ENCODE measurements around the gene IKZF2.

IKZF2 gene

DNA sequence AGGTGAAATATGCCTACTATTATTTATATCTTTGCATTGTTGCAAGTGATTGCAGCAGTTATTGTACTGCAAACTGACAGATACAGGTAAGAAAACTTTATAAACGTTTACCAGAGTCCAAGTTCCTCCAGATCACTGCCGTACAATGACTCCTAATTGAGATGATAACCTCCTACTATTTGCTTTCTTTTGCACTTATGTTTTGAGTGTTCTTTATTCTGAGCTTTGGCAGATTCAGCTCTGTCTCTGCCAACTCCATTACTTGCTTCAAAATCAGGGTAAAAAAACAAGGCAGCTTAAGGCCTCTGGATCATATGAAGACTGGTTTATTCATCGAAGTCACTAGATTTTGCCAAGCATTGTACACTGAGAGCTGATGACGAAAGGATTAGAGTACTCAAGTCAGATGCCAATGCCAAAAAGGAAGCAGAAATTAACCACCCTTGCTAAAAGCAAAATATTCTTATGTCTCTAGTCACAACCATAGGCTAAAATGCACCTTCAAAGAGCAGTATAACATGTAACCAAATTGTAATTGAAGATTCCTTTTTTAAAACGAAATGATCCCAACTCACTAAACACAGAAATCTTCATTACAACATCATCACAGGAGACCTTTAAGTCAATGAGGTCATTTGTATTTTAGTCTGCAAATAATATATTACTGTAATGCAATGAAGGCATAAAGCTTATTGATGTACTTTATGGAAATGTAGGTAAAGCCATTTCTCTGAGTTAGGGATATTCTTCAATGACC, 10.5 kb upstream of the IKZF2 start:
- TF ChIP-seq, protein P1, sequence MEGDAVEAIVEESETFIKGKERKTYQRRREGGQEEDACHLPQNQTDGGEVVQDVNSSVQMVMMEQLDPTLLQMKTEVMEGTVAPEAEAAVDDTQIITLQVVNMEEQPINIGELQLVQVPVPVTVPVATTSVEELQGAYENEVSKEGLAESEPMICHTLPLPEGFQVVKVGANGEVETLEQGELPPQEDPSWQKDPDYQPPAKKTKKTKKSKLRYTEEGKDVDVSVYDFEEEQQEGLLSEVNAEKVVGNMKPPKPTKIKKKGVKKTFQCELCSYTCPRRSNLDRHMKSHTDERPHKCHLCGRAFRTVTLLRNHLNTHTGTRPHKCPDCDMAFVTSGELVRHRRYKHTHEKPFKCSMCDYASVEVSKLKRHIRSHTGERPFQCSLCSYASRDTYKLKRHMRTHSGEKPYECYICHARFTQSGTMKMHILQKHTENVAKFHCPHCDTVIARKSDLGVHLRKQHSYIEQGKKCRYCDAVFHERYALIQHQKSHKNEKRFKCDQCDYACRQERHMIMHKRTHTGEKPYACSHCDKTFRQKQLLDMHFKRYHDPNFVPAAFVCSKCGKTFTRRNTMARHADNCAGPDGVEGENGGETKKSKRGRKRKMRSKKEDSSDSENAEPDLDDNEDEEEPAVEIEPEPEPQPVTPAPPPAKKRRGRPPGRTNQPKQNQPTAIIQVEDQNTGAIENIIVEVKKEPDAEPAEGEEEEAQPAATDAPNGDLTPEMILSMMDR (IDR thresholded peaks at IDR 0.05; ENCODE audit: unreplicated experiment in 3 of 3), result no peak
- no peak overlapping the region for H3K4me3 Mint-ChIP-seq

DNA sequence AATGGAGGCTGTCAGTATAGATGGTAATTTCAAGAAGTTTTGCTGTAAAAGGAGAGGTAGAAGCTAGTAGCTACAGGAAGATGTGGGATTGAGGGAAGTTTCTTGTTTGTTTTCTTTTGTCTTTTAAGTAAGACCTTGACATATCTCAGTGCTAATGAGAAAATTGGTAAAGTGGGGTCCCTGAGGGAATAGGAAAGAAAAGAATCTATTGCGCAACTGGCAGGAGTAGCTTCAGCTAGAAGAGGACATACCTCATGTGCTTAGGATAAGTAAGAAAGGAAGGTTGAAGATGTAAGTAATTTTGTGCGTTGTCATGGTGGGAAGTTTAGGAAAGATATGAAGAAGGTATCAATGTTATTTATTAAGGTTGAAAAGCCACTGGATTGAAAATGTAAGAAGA, 8.4 kb upstream of the IKZF2 start:
- no peaks in the 10 kb centered on the region for H3K27me3 Mint-ChIP-seq (ENCODE audit: low read depth)
- H3K27ac Mint-ChIP-seq, result no peak overlapping the region
- H3K4me1 Mint-ChIP-seq, result no peaks in the 10 kb centered on the region
- TF ChIP-seq, protein P1 (IDR thresholded peaks at IDR 0.05; ENCODE audit: unreplicated experiment in 3 of 3), result no peak
- no peaks in the 10 kb centered on the region for H3K9me3 Mint-ChIP-seq
- no peaks in the 10 kb centered on the region for H3K36me3 Mint-ChIP-seq (ENCODE audit: low read depth)
- H3K4me3 Mint-ChIP-seq, result no peak overlapping the region

More for the DNA sequence above, 10.5 kb upstream of the IKZF2 start:
- Mint-ChIP-seq H3K4me1 (no peaks in the 10 kb centered on the region), H3K27ac (no peak overlapping the region), H3K36me3 (ENCODE audit: low read depth) (no peaks in the 10 kb centered on the region), H3K9me3 (no peaks in the 10 kb centered on the region), H3K27me3 (ENCODE audit: low read depth) (no peaks in the 10 kb centered on the region)

DNA sequence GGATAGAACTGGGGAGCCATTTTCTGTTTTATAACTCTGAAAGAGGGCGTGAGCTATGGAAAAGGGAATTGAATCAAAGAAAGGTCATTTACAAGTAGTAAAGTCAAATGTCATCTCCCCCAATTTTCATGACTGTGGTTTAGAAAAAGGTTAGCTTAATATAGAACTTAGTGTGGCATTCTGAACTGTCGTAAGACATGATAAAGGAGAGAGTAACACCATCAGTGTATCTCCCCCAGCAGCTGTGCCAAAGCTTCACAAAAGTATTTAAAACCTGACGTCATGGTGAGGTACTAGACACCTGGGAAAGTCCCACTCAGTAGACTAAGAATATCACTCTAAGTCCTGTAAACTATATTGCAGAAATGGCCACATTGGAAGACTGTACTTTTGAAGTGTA, 5.8 kb upstream of the IKZF2 start:
- peaks cover 4% of the 10 kb centered on the region for H3K27me3 Mint-ChIP-seq (ENCODE audit: low read depth)
- no peaks in the 10 kb centered on the region for H3K36me3 Mint-ChIP-seq (ENCODE audit: low read depth)
- peaks cover 9% of the 10 kb centered on the region for H3K4me1 Mint-ChIP-seq
- TF ChIP-seq, protein P1 (IDR thresholded peaks at IDR 0.05; ENCODE audit: unreplicated experiment in 3 of 3), result no peak
- H3K9me3 Mint-ChIP-seq, result no peaks in the 10 kb centered on the region
- H3K4me3 Mint-ChIP-seq, result no peak overlapping the region
- no peak overlapping the region for H3K27ac Mint-ChIP-seq

DNA sequence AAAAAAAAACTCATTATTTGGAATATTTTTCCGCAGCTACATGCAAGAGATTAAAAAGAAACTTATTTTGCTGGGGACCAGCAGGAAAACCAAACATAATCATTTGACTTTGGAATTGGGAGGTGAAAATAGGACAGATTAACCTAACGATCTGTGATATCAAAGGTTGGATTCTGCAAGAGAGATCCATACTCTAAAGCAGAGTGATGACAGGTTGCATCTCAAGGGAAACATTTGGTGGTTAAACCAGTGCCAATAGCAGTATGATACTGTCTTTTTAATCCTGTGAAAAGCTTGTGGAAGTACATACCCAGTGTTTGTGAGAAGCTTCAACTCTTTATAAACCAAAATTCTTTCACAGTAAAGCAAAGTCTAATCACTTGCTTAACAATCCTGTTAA, 5.3 kb upstream of the IKZF2 start:
- peaks cover 10% of the 10 kb centered on the region for H3K4me1 Mint-ChIP-seq
- TF ChIP-seq, protein P1 (IDR thresholded peaks at IDR 0.05; ENCODE audit: unreplicated experiment in 3 of 3), result no peak
- H3K9me3 Mint-ChIP-seq, result no peaks in the 10 kb centered on the region
- no peak overlapping the region for H3K27ac Mint-ChIP-seq
- H3K4me3 Mint-ChIP-seq, result no peak overlapping the region
- no peaks in the 10 kb centered on the region for H3K36me3 Mint-ChIP-seq (ENCODE audit: low read depth)
- peaks cover 4% of the 10 kb centered on the region for H3K27me3 Mint-ChIP-seq (ENCODE audit: low read depth)

DNA sequence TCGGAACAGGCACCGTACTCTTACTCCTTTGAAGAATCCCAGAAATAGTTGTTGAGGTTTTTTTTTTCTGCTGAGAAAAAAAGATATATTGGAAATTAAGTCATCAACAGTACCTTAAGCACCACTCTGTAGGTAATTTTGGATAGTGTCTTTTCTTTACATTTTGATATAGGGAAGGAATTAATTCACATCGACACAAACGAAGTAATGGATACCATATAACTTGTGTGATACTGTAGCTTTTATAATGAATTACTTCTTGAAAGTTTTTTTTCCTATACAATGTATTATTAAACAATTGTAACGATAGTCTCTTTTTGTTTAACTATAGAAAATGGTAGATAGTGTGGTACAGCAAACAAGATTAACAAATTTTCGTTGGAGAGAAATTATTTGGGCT, 1.5 kb upstream of the IKZF2 start:
- H3K27me3 Mint-ChIP-seq (ENCODE audit: low read depth), result peaks cover 8% of the 10 kb centered on the region
- peaks cover 41% of the 10 kb centered on the region for H3K4me1 Mint-ChIP-seq
- H3K36me3 Mint-ChIP-seq (ENCODE audit: low read depth), result no peaks in the 10 kb centered on the region
- TF ChIP-seq, protein P1 (IDR thresholded peaks at IDR 0.05; ENCODE audit: unreplicated experiment in 3 of 3), result no peak
- H3K27ac Mint-ChIP-seq, result peak overlapping the region in 1 of 3 experiments; percentile 43
- no peaks in the 10 kb centered on the region for H3K9me3 Mint-ChIP-seq
- H3K4me3 Mint-ChIP-seq, result peak overlapping the region; percentile 78 to 94 (median 88)

All from nephron (organoid).